Measurements from ENCODE around the gene DFFA. TPM values are rescaled to one million over a fixed set of nuclear protein-coding genes. Genes with fewer than 3 reads are reported as not detected.

Gene DFFA
- total and polyA plus RNA-seq, 9 of the 15 experiments (the other 6 are each of a cell fraction or from before 2014, with no cell fraction given) = 39.6 to 74.8 (median 59.2) TPM

DNA sequence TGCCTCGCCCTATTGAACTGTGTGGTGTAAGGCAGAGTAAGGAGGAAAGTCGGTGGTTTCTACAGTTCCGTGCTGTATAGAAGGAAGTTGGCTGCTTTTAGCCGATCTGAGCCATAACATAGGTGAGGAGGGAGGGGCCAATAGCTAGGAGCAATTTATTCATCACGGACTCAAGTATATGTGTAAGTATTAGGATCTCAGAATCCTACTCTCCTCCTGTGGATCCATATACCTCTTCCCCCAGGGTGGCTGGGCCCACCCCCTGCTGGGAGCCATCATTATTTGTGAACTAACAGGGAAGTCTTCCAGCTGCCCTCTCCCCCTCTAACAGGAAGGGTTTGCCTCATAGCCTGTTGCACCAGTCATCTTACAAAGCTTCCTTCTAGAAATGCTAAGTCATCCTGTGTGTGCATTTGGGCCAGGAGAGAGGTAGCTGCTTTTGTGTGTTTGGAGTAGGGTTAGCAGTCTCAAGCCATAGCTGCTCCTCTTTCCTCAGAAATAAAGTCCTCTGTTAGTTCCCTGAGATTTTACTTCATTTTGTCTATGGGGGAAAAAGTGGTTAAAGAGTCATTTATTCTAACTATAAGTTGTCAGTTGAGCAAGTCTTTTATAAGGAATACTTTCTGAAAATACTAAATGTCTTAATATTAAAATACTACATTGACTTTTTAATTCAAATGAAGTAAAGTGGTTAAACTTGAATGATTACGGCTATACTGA is 57.0 kb downstream of the DFFA start (continued):
- TF ChIP-seq, protein P1, sequence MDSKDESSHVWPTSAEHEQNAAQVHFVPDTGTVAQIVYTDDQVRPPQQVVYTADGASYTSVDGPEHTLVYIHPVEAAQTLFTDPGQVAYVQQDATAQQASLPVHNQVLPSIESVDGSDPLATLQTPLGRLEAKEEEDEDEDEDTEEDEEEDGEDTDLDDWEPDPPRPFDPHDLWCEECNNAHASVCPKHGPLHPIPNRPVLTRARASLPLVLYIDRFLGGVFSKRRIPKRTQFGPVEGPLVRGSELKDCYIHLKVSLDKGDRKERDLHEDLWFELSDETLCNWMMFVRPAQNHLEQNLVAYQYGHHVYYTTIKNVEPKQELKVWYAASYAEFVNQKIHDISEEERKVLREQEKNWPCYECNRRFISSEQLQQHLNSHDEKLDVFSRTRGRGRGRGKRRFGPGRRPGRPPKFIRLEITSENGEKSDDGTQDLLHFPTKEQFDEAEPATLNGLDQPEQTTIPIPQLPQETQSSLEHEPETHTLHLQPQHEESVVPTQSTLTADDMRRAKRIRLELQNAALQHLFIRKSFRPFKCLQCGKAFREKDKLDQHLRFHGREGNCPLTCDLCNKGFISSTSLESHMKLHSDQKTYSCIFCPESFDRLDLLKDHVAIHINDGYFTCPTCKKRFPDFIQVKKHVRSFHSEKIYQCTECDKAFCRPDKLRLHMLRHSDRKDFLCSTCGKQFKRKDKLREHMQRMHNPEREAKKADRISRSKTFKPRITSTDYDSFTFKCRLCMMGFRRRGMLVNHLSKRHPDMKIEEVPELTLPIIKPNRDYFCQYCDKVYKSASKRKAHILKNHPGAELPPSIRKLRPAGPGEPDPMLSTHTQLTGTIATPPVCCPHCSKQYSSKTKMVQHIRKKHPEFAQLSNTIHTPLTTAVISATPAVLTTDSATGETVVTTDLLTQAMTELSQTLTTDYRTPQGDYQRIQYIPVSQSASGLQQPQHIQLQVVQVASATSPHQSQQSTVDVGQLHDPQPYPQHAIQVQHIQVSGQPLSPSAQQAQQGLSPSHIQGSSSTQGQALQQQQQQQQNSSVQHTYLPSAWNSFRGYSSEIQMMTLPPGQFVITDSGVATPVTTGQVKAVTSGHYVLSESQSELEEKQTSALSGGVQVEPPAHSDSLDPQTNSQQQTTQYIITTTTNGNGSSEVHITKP (IDR thresholded peaks at IDR 0.05; ENCODE audit: partially characterized antibody) = peak; percentile 95
- TF ChIP-seq ZSCAN32 (CRISPR knock-in tag; IDR thresholded peaks at IDR 0.05) (no peak), NFE2L1 (tag; IDR thresholded peaks at IDR 0.05; ENCODE audit: borderline replicate concordance, low read depth) (peak; percentile 98), ZBED1 (IDR thresholded peaks at IDR 0.05) (no peak), ZNF133 (CRISPR knock-in tag; IDR thresholded peaks at IDR 0.05) (no peak), ZZZ3 (IDR thresholded peaks at IDR 0.05) (no peak; the same call in 1 of the 2 replicates), ZBTB17 (CRISPR knock-in tag; IDR thresholded peaks at IDR 0.05) (0 out of 2 replicates have a peak, but pooled peaks have one; percentile 46), RBM39 (optimal IDR thresholded peaks at IDR 0.05; ENCODE audit: low read depth, low read length) (no peak)
- TF ChIP-seq, protein P2, sequence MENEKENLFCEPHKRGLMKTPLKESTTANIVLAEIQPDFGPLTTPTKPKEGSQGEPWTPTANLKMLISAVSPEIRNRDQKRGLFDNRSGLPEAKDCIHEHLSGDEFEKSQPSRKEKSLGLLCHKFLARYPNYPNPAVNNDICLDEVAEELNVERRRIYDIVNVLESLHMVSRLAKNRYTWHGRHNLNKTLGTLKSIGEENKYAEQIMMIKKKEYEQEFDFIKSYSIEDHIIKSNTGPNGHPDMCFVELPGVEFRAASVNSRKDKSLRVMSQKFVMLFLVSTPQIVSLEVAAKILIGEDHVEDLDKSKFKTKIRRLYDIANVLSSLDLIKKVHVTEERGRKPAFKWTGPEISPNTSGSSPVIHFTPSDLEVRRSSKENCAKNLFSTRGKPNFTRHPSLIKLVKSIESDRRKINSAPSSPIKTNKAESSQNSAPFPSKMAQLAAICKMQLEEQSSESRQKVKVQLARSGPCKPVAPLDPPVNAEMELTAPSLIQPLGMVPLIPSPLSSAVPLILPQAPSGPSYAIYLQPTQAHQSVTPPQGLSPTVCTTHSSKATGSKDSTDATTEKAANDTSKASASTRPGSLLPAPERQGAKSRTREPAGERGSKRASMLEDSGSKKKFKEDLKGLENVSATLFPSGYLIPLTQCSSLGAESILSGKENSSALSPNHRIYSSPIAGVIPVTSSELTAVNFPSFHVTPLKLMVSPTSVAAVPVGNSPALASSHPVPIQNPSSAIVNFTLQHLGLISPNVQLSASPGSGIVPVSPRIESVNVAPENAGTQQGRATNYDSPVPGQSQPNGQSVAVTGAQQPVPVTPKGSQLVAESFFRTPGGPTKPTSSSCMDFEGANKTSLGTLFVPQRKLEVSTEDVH (IDR thresholded peaks at IDR 0.05; ENCODE audit: low read depth, partially characterized antibody) = no peak
- TF ChIP-seq, protein P3, sequence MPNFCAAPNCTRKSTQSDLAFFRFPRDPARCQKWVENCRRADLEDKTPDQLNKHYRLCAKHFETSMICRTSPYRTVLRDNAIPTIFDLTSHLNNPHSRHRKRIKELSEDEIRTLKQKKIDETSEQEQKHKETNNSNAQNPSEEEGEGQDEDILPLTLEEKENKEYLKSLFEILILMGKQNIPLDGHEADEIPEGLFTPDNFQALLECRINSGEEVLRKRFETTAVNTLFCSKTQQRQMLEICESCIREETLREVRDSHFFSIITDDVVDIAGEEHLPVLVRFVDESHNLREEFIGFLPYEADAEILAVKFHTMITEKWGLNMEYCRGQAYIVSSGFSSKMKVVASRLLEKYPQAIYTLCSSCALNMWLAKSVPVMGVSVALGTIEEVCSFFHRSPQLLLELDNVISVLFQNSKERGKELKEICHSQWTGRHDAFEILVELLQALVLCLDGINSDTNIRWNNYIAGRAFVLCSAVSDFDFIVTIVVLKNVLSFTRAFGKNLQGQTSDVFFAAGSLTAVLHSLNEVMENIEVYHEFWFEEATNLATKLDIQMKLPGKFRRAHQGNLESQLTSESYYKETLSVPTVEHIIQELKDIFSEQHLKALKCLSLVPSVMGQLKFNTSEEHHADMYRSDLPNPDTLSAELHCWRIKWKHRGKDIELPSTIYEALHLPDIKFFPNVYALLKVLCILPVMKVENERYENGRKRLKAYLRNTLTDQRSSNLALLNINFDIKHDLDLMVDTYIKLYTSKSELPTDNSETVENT (CRISPR knock-in tag; IDR thresholded peaks at IDR 0.05) = 0 out of 2 replicates have a peak, but pooled peaks have one; percentile 25
- TF ChIP-seq, protein P4, sequence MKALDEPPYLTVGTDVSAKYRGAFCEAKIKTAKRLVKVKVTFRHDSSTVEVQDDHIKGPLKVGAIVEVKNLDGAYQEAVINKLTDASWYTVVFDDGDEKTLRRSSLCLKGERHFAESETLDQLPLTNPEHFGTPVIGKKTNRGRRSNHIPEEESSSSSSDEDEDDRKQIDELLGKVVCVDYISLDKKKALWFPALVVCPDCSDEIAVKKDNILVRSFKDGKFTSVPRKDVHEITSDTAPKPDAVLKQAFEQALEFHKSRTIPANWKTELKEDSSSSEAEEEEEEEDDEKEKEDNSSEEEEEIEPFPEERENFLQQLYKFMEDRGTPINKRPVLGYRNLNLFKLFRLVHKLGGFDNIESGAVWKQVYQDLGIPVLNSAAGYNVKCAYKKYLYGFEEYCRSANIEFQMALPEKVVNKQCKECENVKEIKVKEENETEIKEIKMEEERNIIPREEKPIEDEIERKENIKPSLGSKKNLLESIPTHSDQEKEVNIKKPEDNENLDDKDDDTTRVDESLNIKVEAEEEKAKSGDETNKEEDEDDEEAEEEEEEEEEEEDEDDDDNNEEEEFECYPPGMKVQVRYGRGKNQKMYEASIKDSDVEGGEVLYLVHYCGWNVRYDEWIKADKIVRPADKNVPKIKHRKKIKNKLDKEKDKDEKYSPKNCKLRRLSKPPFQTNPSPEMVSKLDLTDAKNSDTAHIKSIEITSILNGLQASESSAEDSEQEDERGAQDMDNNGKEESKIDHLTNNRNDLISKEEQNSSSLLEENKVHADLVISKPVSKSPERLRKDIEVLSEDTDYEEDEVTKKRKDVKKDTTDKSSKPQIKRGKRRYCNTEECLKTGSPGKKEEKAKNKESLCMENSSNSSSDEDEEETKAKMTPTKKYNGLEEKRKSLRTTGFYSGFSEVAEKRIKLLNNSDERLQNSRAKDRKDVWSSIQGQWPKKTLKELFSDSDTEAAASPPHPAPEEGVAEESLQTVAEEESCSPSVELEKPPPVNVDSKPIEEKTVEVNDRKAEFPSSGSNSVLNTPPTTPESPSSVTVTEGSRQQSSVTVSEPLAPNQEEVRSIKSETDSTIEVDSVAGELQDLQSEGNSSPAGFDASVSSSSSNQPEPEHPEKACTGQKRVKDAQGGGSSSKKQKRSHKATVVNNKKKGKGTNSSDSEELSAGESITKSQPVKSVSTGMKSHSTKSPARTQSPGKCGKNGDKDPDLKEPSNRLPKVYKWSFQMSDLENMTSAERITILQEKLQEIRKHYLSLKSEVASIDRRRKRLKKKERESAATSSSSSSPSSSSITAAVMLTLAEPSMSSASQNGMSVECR (CRISPR knock-in tag; IDR thresholded peaks at IDR 0.05) = 0 out of 2 replicates have a peak, but pooled peaks have one; percentile 53

All from K562 (cell line).